ENCODE measurements around the gene RNF212B.
A peak's percentile ranks its signal among the peaks of the same experiment; 100 is the strongest.

The RNF212B gene

DNA sequence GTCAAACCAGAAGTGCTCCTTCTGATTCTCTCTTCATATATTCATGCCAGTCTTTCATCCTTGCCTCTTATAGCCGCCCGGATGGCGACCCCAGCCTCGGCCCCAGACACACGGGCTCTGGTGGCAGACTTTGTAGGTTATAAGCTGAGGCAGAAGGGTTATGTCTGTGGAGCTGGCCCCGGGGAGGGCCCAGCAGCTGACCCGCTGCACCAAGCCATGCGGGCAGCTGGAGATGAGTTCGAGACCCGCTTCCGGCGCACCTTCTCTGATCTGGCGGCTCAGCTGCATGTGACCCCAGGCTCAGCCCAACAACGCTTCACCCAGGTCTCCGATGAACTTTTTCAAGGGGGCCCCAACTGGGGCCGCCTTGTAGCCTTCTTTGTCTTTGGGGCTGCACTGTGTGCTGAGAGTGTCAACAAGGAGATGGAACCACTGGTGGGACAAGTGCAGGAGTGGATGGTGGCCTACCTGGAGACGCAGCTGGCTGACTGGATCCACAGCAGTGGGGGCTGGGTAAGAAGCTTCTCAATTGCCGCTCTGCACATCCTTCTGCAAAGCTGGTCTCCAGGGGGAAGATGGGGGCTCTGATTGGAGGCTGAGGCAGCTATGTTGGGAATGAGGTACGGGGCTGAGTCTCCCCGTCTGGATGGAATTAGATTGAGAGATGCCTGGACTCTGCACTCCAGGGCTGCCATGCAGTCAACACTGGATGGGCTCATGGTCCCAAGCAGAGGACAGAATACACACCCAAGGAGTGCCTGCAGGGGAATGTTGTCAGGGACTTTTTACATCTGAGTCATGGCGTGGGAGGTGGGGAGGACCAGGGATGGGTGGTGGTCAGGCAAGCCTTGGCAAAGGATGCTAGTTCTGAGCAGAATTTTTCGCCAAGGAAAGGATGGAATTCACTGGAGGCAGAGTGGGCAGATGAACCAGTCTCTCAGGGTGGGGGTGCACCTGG, 70.2 kb downstream of the RNF212B start:
- H3K36me3 Mint-ChIP-seq: peaks cover 12 to 26% of the 10 kb centered on the region in 2 donors
- no peak overlapping the region for H3K27ac Mint-ChIP-seq
- H3K4me3 Mint-ChIP-seq: peak overlapping the region; percentile 80 to 90
- DNase-seq (no peak), ATAC-seq (replicated peaks) (no peak)
- no peaks in the 10 kb centered on the region for H3K9me3 Mint-ChIP-seq
- H3K4me1 Mint-ChIP-seq: peaks cover 17 to 38% of the 10 kb centered on the region in 2 donors
- no peaks in the 10 kb centered on the region for H3K27me3 Mint-ChIP-seq

DNA sequence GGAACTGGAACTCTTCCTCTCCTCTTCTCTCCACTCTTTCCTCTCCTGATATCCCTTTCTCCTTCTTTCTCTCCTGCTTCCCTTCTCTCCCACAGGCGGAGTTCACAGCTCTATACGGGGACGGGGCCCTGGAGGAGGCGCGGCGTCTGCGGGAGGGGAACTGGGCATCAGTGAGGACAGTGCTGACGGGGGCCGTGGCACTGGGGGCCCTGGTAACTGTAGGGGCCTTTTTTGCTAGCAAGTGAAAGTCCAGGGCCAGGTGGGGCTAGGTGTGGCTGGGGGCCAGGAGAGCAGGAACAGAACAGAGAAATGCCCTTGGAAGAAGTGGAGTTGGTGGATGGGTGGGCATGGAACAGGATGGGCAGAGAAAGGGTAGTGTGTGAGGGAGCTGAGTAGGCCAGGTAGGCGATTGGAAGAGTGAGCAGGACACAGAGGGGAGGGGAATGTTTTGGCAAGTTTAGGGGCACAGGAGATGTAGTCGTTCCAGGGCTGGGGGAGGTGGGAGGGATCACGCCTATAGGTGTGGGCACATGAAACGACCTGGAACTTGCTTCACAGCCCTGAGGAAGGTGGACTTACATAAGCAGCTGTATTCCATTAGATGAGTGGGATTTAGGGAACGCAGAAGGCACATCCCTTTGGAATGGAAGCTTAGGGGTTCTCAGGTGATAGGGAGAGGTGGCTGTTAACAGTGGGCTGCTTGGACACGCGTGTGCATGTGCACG, 71.1 kb downstream of the RNF212B start:
- ATAC-seq (replicated peaks) (no peak), DNase-seq (no peak)
- H3K27ac Mint-ChIP-seq: no peak overlapping the region

GRCh38 chr14:23310546-23310945, 72.8 kb downstream of the RNF212B start:
- Mint-ChIP-seq H3K9me3 (no peaks in the 10 kb centered on the region), H3K36me3 (peaks cover 12 to 26% of the 10 kb centered on the region in 2 donors), H3K27me3 (no peaks in the 10 kb centered on the region), H3K4me3 (no peak overlapping the region), H3K27ac (no peak overlapping the region), H3K4me1 (peaks cover 15 to 33% of the 10 kb centered on the region in 2 donors)
- no peak for ATAC-seq (replicated peaks)
- DNase-seq: no peak

More for the DNA sequence above, 71.1 kb downstream of the RNF212B start:
- Mint-ChIP-seq H3K4me1 (peaks cover 15 to 33% of the 10 kb centered on the region in 2 donors), H3K27me3 (no peaks in the 10 kb centered on the region), H3K4me3 (no peak overlapping the region), H3K9me3 (no peaks in the 10 kb centered on the region), H3K36me3 (peaks cover 12 to 26% of the 10 kb centered on the region in 2 donors)

GRCh38 chr14:23316300-23316699, 78.6 kb downstream of the RNF212B start:
- no peak for DNase-seq
- Mint-ChIP-seq H3K4me3 (no peak overlapping the region), H3K36me3 (peaks cover 10 to 11% of the 10 kb centered on the region in 2 donors), H3K27me3 (no peaks in the 10 kb centered on the region), H3K4me1 (peaks cover 7 to 16% of the 10 kb centered on the region in 2 donors), H3K27ac (no peak overlapping the region), H3K9me3 (peaks cover 0 to 4% of the 10 kb centered on the region in 2 donors)
- no peak for ATAC-seq (replicated peaks)

GRCh38 chr14:23319746-23320583, 82.2 kb downstream of the RNF212B start:
- ATAC-seq (replicated peaks) (no peak), DNase-seq (no peak)
- peaks cover 25 to 39% of the 10 kb centered on the region in 2 donors for H3K36me3 Mint-ChIP-seq
- H3K4me3 Mint-ChIP-seq: peak overlapping the region; percentile 86 to 95
- H3K27ac Mint-ChIP-seq: peak overlapping the region; percentile 98
- H3K4me1 Mint-ChIP-seq: peaks cover 16 to 33% of the 10 kb centered on the region in 2 donors
- H3K9me3 Mint-ChIP-seq: peaks cover 0 to 4% of the 10 kb centered on the region in 2 donors
- no peaks in the 10 kb centered on the region for H3K27me3 Mint-ChIP-seq

DNA sequence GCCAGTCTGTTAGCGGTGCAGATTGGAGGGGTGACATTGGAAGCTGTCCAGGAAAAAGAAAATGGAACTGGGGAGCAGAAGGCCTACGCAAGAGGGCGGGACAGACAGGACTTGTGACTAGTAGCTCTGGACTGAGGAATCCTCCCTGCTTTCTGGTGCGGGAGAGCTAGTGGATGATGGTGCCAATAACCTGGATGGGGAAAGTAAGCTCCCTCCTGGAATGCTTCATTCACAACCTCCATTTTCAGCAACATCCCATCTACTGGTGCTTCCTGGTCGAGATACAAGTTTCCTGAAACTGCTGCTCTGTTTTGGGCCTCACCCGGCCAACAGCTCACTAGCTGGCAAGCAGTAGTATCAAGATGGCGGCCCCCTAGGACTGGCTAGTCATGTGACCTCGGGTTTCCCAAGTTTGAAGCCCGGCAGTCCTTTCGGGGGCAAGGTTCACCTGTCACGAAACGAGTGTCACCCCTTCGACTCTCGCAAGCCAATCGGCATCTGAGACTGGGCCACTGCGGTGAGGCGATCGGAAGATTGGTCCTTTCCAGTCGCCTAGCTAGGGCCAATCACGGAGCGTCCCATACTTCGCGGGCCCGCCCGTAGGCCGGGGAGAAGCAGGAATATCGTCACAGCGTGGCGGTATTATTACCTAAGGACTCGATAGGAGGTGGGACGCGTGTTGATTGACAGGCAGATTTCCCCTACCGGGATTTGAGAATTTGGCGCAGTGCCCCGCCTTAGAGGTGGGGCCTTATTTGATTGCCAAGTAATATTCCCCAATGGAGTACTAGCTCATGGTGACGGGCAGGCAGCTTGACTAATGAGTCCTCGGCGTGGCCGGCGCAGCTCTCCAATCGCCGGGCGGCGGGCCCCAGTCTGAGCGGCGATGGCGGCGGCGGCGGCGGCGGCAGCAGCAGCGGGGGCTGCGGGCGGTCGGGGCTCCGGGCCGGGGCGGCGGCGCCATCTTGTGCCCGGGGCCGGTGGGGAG, 83.1 kb downstream of the RNF212B start, which contains the start of gene PABPN1:
PABPN1 (plus strand) TSS at position 874 of the 988 bp plus-strand sequence; CDS start at position 887, 13 bp downstream.
- DNase-seq: peak; percentile 99
- peak within 1 kb of the TSS; percentile 92 to 95 for H3K4me3 Mint-ChIP-seq
- peak; percentile 89 for ATAC-seq (replicated peaks)
- no peaks in the 10 kb centered on the region for H3K27me3 Mint-ChIP-seq
- H3K9me3 Mint-ChIP-seq: peaks cover 0 to 4% of the 10 kb centered on the region in 2 donors
- H3K27ac Mint-ChIP-seq: peak within 1 kb of the TSS; percentile 98
- peaks cover 31 to 48% of the 10 kb centered on the region in 2 donors for H3K36me3 Mint-ChIP-seq
- H3K4me1 Mint-ChIP-seq: peaks cover 18 to 42% of the 10 kb centered on the region in 2 donors

- ATAC-seq (replicated peaks): peak; percentile 23 to 24
- Mint-ChIP-seq H3K27ac (peak overlapping the region; percentile 98), H3K4me3 (peak overlapping the region; percentile 92 to 95), H3K27me3 (no peaks in the 10 kb centered on the region), H3K9me3 (peaks cover 0 to 4% of the 10 kb centered on the region in 2 donors), H3K4me1 (peaks cover 21 to 47% of the 10 kb centered on the region in 2 donors), H3K36me3 (peaks cover 38 to 53% of the 10 kb centered on the region in 2 donors)
- peak; percentile 55 for DNase-seq
Observed at GRCh38 chr14:23321572-23322547, 84.1 kb downstream of the RNF212B start.

Measured in stimulated activated naive B cell treated with anti-CD40 and anti-IgM and Interleukin-4, amounts not matched to agents 10 μg/mL and 1 μg/mL and 100 μg/mL, for 72 hours (primary cell).